NCI-H2196 (cell line): ENCODE data around the gene NDUFS8.

Experiments
- DNase-seq: peaks from one replicate; lab custom pipeline; 2025; ENCODE audit not compliant: unreplicated experiment; lab: John Stamatoyannopoulos, UW

Gene NDUFS8

DNA sequence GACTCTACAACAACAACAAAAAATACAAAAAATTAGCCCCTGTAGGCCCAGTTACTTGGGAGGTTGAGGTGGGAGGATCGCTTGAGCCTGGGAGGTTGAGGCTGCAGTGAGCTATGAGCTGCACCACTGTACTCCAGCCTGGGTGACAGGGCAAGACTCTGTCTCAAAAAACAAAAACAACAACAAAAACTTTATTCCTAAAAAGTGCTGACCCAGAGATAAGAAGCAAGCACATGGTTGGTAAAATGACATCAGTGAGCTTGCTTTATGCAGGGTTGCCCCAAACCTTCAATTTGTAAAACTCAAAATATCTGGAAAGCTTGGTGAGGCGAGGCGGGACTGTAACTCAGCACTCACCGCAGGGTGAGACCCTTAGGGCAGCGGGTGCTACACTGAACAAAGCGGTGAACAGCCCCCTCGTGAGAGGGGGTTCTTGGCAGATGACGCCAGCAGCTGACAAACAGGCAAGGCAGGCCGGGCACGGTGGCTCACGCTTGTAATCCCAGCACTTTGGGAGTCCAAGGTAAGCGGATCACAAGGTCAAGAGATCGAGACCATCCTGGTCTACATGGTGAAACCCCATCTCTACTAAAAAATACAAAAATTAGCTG is 4.9 kb downstream of the NDUFS8 start:
- DNase-seq, result no peak

DNA sequence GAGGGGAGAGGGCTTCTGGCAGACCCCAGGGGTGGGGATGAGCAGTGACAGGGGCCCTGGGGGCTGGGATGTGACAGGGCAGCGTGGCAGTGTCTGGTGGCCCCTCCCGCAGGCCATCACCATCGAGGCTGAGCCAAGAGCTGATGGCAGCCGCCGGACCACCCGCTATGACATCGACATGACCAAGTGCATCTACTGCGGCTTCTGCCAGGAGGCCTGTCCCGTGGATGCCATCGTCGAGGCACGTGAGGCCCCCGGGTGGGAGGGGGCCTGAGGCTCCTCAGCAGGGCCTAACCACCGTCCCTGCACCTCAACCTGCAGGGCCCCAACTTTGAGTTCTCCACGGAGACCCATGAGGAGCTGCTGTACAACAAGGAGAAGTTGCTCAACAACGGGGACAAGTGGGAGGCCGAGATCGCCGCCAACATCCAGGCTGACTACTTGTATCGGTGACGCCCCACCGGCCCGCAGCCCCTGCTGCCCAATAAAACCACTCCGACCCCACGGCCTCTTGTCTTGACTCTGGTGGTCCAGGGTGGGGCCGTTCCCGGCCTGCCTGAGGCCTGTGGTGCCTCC is 5.7 kb downstream of the NDUFS8 start:
- no peak for DNase-seq

DNA sequence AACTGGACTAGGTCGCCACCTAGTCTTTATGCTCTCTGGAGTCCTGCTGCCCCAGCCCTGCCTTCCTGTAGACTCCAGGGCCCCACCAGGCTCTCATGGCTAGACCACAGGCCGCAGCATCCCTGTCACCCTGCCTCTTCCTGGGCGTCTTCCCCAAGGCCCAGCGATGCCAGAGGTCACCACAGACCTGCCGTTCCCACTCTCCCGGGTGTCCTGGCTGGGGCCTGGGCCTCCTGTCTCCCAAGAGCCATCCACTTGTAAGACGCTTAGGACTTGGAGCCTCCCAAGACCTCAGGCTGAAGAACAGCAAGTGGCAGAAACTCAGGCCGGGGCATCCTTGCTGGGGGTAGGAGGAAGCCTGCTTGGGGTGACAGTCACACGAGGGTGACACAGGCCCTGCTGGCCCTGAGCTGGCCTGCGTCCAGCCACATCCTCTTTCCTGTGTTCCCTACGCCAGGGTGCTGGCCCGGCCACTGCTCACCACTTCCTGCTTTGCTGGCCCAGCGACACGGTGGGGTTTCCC is 6.3 kb downstream of the NDUFS8 start:
- DNase-seq, result no peak

DNA sequence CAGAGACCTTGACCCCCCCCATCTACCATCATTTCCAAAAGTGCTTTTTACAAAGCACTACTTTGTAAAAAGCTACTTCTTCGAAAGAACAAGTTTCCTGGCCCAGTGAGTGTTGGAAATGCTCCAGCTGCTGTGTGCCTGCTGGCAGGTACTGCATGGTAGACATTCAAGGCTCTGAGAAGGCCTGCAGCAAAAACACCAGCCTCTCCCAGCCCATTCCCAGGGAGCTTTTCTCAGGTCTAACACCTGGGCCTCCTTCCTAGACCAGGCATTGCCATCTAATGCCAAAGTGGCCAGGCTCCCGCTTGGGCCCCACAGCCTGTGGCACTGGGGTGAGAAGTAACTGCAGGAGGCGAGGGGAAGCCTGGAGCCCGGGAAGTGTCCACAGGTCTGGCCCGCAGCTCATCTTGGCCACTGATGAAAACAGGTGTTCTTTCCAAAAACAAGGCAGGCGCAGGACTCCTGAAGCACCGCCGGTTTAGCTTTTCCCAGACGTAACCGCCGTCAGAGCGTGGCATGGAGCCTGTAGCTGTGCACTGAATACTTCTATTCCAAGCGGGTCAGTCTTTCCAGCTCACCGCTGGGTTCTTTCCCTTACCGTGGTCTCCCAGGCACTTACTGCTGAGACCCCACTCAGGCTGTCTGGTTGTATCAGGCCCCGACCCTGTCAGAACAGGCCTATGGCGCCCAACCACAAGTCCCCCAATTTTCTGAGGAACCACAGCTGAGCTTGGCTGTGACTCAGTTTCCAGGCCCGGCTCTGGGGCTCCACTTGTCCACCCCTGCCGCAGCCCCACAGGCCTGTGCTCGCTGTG is 7.1 kb downstream of the NDUFS8 start:
- no peak for DNase-seq

DNA sequence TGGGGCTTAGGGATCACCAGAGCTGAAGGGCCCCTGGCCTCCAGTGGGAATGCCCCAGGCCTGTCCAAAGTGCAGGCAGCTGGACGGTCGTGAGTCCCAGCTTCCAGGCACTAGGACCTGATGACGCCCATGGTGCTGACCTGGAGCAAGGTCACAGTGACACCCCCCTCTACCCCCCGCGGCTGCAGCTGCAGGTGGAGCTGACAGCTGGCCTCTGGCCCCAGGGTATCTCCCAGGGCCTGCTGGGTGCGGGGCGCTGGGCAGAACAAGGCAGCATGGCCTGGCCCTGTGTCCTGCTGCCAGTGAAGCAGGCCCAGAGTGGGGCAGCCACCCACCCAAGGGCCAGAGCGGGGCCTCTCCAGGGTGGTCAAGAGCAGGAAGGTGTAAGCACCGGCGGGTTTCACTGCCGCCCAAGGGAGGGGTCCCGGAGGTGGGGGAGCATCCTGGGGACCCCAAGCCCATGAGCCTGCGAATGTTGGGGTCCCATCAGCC is 7.8 kb downstream of the NDUFS8 start:
- peak; percentile 36 for DNase-seq

DNA sequence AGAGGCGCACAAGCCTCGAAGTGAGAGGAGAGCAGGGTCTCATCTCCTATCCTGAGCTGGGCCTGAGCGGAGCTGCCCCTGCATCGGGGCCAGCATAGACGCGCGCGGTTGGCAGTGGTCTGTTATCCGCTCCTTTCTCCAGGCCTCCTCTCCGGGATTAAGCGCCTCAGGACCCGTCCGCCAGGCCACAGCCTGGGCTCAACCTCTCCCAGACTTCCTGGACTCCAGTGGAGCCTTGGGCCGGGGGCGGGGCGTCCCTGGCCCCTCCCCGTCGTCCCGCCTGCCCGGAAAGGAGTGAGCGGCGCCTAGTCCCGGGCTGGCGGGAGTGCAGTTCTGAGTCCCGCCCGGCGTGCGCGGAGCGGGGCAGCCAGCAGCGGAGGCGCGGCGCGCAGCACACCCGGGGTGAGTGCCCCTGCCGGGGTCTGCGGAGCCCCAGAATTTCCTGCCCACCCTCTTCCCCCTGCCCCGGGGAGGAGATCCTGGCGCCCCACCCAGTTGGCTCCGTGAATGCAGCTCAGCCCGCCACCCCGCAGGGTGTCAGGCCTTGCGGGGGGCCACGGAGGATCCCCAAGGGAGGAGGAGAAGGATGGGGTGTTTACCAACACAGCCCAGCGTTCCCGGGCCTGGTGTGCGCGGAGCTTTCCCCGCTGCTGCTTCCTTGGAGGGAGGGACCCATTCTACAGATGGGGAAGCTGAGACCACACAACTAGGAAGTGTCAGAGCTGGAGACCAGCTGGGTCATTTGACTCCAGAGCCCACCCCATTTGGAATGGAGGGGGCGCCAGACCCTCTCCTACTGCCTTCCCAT is 8.4 kb downstream of the NDUFS8 start, which contains the start of gene TCIRG1:
TCIRG1 (plus strand) TSS at position 308 of the 808 bp plus-strand sequence. CDS start 2,247 bp downstream, outside the sequence.
- DNase-seq, result no peak

DNA sequence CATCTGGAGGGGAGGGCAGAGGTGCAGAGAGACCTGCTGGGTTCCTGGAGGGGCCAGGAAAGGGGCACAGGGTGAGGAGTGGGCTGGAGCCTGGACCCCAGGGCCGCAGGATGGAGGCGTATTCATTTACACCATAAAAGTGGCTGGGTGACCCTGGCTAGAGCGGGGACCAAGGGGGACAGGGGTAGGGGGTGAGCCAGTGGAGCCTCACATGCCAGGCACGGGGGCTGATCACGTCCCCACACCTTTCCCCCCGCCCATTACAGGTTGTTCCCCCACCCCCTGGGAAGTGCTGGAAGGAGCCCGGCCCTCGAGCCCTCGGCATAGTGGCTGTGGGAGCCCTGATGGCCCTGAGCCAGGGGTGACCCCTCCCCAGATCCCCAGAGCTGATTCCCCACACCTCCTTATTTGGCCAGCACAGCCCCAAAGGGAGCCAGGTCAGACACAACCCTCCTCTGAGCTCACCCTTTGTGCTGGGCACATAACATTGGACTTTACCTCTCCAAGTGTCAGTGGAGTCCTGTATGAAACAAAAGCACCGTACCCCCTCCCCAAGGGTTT is 9.1 kb downstream of the NDUFS8 start:
- no peak for DNase-seq

DNA sequence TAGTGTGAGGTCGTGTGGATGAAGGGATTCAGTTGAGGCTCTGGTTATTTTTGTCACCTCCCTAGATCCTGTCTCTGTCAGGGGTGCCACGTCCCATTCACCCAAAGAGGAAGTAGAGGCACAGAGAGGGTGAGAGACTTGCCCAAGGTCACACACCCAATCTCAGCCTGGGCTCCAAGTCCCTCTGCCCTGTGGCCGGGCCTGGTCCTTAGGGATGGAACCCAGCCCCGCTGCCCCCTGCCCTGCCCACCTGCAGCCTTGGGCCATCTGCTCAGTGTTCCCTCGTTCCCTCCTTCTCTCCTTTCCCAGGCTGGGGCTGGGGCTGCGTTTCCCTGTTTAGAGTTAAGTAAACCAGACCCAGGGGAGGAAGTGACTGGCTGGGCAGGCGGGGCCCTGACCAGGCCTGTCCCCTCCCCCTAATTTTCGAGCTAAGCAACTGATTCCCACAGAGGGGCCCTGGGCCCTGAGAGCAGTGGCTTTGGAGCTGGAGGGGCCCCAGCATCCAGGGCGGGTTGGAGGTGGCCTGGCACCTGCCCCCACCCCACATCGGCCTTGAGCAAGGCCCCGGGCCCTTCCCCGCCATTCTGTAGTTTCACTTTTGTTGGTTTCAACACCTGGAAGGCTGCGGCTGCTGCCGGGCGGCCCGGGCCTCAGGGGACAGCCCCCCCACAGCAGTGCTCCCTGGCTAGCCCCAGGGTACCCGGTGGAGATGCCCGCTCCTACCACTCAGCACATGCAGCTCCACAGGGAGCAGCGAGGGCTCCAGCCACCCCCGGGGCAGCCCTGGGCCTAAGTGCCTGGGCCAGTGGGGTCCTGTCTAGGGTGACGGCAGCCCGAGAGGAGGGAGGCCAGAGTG is 9.8 kb downstream of the NDUFS8 start:
- DNase-seq, result no peak

DNA sequence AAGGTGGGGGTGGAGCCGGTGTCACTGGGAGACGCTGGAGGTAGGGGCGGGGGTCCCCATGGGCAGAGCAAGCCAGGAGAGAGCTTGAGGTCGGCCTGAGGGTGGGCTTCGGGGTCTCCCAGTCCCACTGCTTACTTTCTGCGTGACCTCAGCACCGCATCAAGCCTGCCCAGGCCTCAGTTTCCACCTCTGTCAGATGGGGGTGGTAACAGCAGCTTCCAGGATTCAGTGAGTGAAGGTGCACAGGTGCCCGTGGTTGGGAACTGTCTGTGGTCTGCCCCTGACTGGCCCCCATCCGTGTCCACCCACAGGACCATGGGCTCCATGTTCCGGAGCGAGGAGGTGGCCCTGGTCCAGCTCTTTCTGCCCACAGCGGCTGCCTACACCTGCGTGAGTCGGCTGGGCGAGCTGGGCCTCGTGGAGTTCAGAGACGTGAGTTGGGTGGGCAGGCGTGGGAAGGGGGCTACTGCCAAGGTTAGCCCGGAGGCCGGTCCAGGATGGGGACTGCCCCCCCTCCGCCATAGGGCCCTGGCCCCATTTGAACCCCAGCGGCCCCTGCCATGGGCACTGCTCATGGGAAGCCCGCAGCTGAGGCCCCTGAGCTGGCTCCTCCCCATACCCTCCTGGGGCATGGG is 10.6 kb downstream of the NDUFS8 start:
- no peak for DNase-seq

DNA sequence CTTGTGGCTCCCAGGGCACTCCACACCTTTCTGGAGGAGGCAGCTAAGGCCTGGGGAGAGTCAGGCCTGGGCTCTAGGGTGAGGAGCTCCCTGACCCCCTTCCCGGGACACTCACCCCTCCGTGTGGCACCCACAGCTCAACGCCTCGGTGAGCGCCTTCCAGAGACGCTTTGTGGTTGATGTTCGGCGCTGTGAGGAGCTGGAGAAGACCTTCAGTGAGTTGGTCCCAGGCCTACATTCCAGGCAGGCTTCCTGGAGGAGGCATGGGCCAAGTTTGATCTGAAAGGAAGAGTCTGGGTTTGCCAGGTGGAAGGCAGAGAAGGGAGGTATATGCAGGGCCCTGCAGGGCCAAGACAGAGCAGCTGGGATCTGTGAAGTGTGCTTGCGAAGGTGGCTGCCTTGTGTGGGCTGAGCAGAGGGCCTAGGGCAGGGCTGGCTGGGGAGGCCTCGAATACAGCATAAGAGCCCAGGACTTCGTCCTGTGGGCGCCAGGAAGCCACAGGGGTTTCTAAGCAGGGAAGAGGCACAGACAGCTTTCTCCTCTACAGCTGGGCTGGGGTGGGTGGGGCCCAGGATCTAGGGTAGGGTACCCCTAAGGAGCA is 11.2 kb downstream of the NDUFS8 start:
- DNase-seq, result no peak

DNA sequence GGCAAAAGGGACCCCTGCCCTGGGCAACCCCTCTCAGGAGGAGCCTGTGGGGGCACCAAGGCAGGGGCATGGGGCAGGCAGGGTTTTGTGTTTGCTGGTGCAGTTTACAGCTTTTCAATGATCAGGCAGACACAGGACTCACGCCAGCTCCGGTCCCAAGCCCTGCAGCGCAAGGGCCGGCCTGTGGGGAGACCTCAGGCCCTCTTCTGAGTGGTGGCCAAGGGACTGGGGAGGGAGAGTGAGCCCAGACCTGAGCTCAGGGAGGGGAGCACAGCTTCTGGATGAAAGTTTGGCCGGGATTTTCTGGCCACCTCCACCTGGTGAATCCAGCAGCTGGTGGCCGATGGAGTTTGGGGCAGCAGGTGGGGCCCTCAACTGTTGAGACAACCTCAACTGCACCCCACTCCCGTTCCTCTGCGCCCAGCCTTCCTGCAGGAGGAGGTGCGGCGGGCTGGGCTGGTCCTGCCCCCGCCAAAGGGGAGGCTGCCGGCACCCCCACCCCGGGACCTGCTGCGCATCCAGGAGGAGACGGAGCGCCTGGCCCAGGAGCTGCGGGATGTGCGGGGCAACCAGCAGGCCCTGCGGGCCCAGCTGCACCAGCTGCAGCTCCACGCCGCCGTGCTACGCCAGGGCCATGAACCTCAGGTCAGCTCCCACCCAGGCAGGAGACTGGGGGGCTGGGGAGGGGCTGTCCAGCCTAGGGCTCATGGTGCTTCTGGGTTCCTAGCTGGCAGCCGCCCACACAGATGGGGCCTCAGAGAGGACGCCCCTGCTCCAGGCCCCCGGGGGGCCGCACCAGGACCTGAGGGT is 11.9 kb downstream of the NDUFS8 start:
- DNase-seq, result no peak

DNA sequence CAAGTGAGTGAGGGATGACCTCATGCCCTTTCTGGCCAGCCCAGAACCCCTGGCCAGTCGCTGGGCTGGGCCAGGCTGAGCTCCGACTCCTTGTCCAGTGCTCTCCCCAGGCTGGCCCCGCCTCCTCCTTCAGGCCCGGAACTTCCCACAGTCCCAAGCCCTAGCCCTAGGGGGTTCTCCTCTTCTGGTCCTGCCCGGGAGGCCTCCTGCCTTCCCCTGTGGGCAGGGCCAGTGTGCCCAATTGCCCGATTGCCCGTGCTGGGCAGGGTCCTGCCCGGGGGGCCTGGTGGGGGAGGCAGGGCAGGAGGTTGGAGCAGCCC is 12.5 kb downstream of the NDUFS8 start:
- DNase-seq, result no peak

DNA sequence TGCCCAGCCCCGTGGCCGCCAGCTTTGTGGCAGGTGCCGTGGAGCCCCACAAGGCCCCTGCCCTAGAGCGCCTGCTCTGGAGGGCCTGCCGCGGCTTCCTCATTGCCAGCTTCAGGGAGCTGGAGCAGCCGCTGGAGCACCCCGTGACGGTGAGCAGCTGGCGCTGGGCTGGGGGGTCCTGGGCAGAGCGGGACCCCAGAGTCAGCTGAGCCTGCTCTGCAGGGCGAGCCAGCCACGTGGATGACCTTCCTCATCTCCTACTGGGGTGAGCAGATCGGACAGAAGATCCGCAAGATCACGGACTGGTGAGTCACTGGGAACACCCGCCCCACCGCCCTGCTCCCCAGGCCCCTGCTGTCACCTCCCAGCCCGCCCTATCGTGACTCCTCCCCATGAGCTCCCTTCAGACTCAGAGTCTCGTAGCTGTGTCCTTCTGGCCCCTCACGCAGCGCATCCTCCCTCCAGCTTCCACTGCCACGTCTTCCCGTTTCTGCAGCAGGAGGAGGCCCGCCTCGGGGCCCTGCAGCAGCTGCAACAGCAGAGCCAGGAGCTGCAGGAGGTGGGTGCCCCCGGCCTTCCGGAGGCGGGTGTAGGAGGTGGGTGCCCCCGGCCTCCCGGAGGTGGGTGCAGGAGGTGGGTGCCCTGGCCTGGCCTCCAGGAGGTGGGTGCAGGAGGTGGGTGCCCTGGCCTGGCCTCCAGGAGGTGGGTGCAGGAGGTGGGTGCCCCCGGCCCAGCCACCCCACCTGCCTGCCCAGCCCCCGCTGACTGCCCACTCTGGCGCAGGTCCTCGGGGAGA is 13.1 kb downstream of the NDUFS8 start:
- no peak for DNase-seq

DNA sequence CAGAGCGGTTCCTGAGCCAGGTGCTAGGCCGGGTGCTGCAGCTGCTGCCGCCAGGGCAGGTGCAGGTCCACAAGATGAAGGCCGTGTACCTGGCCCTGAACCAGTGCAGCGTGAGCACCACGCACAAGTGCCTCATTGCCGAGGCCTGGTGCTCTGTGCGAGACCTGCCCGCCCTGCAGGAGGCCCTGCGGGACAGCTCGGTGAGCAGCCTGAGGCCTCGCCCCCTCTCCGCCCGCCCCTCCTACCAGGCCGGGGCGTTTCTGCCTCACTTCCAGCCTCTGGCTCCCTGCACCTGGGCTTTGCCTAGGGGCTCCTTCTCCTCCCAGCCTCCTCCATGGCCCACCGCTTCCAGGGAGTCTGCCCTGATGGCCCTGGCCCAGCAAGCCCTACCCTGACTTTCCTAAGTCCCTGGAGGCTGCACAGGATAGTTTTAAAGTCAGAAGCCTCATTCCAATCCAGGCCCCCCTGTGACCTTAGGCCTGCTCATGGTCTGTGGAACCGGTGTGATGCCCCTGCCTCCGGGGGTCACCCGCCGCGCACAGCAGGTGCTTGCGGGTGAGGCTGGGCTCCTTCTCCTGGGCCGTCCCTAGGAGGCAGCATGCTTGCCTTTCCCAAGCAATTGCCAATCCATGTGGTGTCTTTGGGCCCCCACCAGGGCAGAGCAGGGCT is 13.8 kb downstream of the NDUFS8 start:
- DNase-seq, result peak; percentile 67

DNA sequence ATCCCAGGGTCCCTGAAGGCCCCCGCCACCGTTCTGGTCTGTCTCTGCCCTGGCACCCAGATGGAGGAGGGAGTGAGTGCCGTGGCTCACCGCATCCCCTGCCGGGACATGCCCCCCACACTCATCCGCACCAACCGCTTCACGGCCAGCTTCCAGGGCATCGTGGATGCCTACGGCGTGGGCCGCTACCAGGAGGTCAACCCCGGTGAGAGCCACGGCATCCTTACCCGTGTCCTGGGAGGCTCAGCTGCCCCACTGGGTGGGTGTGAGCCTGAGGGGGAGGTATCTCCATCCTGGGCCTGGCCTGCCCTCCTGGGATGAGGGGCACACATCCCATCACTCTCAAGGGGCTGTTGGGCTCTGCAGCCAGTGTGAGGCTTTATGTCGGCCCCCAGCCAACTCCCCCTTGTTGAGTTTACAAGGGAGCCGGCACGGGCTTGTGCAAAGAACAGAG is 14.4 kb downstream of the NDUFS8 start:
- DNase-seq, result no peak

DNA sequence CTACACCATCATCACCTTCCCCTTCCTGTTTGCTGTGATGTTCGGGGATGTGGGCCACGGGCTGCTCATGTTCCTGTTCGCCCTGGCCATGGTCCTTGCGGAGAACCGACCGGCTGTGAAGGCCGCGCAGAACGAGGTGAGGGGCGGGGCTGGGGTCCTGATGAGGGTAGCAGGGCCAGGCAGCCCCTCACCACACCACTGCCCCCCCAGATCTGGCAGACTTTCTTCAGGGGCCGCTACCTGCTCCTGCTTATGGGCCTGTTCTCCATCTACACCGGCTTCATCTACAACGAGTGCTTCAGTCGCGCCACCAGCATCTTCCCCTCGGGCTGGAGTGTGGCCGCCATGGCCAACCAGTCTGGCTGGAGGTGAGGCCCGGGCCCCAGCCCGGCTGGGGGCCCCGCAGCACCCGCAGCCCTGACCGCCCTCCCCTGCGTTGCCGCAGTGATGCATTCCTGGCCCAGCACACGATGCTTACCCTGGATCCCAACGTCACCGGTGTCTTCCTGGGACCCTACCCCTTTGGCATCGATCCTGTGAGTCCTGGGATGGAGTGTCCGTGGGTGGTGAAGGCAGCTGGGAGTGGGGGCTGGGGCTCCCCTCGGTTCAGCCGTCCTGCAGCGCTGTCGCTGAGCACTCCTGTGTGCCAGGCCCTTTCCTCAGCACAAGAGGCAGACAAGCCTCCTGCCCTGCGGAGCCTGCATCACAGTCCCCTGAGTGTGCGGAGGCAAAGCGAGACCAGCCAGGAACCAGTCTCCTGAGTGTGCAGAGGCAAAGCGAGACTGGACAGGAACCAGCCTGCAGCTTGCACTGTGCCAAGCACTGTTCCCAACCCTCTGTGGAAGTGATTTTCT is 17.2 kb downstream of the NDUFS8 start:
- DNase-seq, result no peak
